Transverse colon (tissue), 4 donors: ENCODE data around the gene MSI2. TPM values are rescaled to one million over a fixed set of nuclear protein-coding genes. Genes with fewer than 3 reads are reported as not detected.

Source experiments
- DNase-seq: peaks from one replicate; pipeline ENCODE4 v3.0.0-alpha.2; 2019
- H3K27ac ChIP-seq, 4 donors: fragments of 200-600 bp; sonication (generic); 2 replicates each; pipeline ENCODE4 v1.5.1; 2016 to 2018; ENCODE audit warnings: inconsistent platforms in 4 of 4
- H3K27me3 ChIP-seq: fragments of 200-600 bp; sonication (generic); 2 replicates; pipeline ENCODE4 v1.5.1; 2017; ENCODE audit warnings: inconsistent platforms
- H3K36me3 ChIP-seq, 4 donors: fragments of 200-600 bp; sonication (generic); 2 replicates each; pipeline ENCODE4 v1.5.1; 2017 to 2019; ENCODE audit warnings: inconsistent platforms in 4 of 4
- H3K4me1 ChIP-seq, 4 donors: fragments of 200-600 bp; sonication (generic); 2 replicates each; pipeline ENCODE4 v1.5.1; 2017 to 2020; ENCODE audit warnings: inconsistent platforms in 4 of 4
- H3K4me3 ChIP-seq, 4 donors: fragments of 200-600 bp; sonication (generic); 1 replicate in 1 of 4; 2 replicates in 3 of 4; pipeline versions ENCODE4 v1.5.1 to v1.6.1; 2017 to 2019; ENCODE audit warnings: inconsistent platforms in 4 of 4
- H3K9me3 ChIP-seq, 2 donors: fragments of 200-600 bp; sonication (generic); 2 replicates each; pipeline ENCODE4 v1.5.1; 2017 to 2019; ENCODE audit warnings: inconsistent platforms in 2 of 2
- EP300 ChIP-seq: sonication (generic); formaldehyde crosslinking; IDR thresholded peaks from one replicate; pipeline ENCODE4 v1.6.1; 2017; ENCODE audit warnings: antibody characterized with exemption, low read depth
- POLR2A ChIP-seq: fragments of 450-650 bp; IDR thresholded peaks from one replicate; pipeline ENCODE4 v1.6.1; 2016; ENCODE audit warnings: antibody characterized with exemption, mild to moderate bottlenecking, moderate library complexity
- POLR2AphosphoS5 ChIP-seq, 3 donors: sonication (generic); formaldehyde crosslinking; IDR thresholded peaks; one replicate each; pipeline ENCODE4 v1.6.1; 2016; ENCODE audit warnings: antibody characterized with exemption in 3 of 3
- WGBS, 2 donors: methylation state at CpG; one replicate each; pipeline ENCODE4 v1.1.5; 2018; ENCODE audit warnings: low coverage in 1 of 2; 5-methylcytosine and 5-hydroxymethylcytosine counted together
- in situ Hi-C, 4 donors: fragments of 200-750 bp; cut with MboI; loops; one replicate each; pipeline versions ENCODE4 v1.15.0 to v1.15.1; 2017; ENCODE audit warnings: low sequenced_read_pairs in 3 of 4, low pct_ligation_motif_present in 1 of 4, low pct_unique_long_range_greater_than_20kb in 1 of 4
- intact Hi-C: fragments of 100-400 bp; cut with DNase I; formaldehyde crosslinking; loops from one replicate; pipeline ENCODE4 v1.15.1; 2023; ENCODE audit warnings: low total_unique reads
- total RNA-seq, 4 donors: library from RNA; depleted of rRNA; stranded (reverse); fragments of >200 nt; gene quantifications; one replicate each; pipeline ENCODE4 v1.1.0, GENCODE V29; 2016
- TF ChIP-seq, protein P1 (sequence below), 5 experiments: fragments of 200-600 bp in 3 of 5; fragments of 450-650 bp in 2 of 5; sonication (generic) in 3 of 5; IDR thresholded peaks; 1 replicate in 2 of 5; 2 replicates in 3 of 5; pipeline ENCODE4 v1.5.1; 2016 to 2017; ENCODE audit warnings: antibody characterized with exemption in 5 of 5, inconsistent platforms in 3 of 5, mild to moderate bottlenecking in 2 of 5, moderate library complexity in 1 of 5

MSI2 gene
- total RNA-seq, 4 donors from 2014 or later = 20.6 to 36.0 (median 29.3) TPM

DNA sequence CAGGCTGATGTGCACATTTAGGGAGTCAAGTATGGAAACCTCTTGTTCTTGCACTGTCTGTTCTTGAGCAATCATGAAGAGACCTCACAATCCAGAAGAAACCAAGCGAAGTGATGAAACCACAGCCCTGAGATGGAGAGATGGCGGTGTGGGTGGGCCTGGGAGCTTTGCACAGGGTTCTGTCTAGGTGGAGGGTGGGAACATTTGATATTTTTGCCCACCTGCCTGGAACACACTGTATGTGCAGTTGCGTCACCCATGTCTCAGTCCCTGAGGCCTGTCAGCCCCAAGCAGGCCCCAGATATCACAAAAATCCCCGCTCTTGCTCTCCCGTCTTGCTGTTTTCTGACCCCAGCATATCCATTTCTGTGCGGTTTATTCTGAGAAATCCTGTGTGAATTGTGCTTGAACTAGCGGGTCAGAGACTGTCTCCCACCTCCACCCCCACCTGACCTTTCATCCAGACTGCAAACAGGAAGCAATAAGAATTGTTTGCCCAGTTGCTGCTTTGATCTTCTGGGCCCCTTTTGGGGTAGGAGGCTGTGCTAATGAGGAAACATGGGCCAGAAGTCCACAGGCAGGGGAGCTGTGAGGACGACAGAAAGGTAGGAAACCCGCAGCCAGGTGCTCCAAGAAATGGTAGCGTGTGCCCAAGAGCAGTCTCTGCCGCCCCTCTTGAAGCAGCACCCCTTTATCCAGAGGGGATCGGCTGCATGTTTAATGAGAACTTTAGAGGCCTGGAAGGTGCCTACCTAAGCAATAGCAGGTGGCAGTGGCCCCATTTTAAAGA is 304.9 kb downstream of the MSI2 start:
- TF ChIP-seq POLR2A (no peak), EP300 (no peak), POLR2AphosphoS5 (IDR thresholded peaks at IDR 0.05) (no peak)
- TF ChIP-seq, protein P1, sequence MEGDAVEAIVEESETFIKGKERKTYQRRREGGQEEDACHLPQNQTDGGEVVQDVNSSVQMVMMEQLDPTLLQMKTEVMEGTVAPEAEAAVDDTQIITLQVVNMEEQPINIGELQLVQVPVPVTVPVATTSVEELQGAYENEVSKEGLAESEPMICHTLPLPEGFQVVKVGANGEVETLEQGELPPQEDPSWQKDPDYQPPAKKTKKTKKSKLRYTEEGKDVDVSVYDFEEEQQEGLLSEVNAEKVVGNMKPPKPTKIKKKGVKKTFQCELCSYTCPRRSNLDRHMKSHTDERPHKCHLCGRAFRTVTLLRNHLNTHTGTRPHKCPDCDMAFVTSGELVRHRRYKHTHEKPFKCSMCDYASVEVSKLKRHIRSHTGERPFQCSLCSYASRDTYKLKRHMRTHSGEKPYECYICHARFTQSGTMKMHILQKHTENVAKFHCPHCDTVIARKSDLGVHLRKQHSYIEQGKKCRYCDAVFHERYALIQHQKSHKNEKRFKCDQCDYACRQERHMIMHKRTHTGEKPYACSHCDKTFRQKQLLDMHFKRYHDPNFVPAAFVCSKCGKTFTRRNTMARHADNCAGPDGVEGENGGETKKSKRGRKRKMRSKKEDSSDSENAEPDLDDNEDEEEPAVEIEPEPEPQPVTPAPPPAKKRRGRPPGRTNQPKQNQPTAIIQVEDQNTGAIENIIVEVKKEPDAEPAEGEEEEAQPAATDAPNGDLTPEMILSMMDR (IDR thresholded peaks at IDR 0.05) = no peak
- Histone ChIP-seq H3K27me3 (no peaks in the 10 kb centered on the region), H3K4me1 (peaks cover 0 to 8% (median 2%) of the 10 kb centered on the region in 4 donors), H3K9me3 (no peaks in the 10 kb centered on the region), H3K36me3 (no peaks in the 10 kb centered on the region), H3K27ac (no peak overlapping the region), H3K4me3 (no peak overlapping the region)
- DNase-seq = no peak
- in situ Hi-C loops (no loop called here), intact Hi-C loops (no loop called here)
- 68% methylated on average over 12 of the region's 12 CpGs; no CpG with 5 or more reads in 1 of the 2 donors for WGBS, 2 donors

DNA sequence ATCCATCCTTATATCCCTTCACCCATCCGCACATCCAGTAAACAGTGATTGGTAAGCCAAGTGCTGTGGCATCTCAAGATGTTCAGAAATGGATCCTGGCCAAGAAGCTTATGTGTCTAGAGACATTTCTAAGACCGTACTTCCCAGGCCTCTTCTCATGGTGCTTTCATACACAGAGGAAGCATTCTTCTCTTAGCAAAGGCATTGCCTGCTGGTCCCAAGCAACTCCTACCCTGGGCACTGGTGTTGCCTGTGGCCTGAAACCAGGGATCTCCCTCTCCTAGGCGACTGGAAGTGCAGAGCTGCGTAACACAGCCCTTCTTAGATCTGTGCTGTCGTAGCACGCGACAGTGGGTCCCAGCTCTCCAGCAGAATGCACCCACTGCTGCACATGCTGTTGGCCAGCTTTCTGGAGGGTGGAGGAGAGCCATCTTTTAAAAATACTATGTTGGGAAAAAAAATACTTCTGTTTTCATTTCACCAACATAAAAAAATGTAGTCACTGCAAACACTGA is 305.9 kb downstream of the MSI2 start:
- in situ Hi-C loops (no loop called here), intact Hi-C loops (no loop called here)
- Histone ChIP-seq H3K36me3 (no peaks in the 10 kb centered on the region), H3K27ac (no peak overlapping the region), H3K27me3 (no peaks in the 10 kb centered on the region), H3K4me1 (peaks cover 0 to 8% (median 2%) of the 10 kb centered on the region in 4 donors), H3K9me3 (no peaks in the 10 kb centered on the region), H3K4me3 (no peak overlapping the region)
- no peak for DNase-seq
- 85 to 93% methylated on average over 5 to 7 of the region's 7 CpGs for WGBS, 2 donors
- no peak for TF ChIP-seq POLR2A
- no peak for TF ChIP-seq POLR2AphosphoS5 (IDR thresholded peaks at IDR 0.05)

DNA sequence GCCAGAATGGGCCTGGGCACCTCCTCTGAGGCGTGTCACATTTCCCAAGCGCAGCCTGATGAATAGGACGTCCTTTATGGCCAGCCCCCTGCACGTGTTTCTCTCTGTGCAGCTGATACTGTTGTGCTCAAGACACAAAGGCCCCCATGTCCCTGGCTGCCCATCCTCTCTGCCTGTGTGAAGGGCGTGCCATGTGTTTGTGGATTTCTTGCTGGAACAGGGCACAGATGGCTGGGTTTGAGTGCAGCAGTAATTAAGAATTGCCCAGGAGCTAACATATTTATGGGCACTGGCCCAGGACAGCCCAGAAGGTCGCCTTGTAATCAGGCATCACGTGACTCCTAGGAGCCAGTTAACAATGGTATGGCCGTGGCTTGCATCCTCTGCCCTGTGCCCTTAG is 307.6 kb downstream of the MSI2 start:
- no peaks in the 10 kb centered on the region for H3K36me3 ChIP-seq
- no peaks in the 10 kb centered on the region for H3K9me3 ChIP-seq
- 80 to 93% methylated on average over 2 to 8 of the region's 8 CpGs for whole genome bisulfite sequencing, 2 donors
- H3K27ac ChIP-seq = no peak overlapping the region
- no peaks in the 10 kb centered on the region for H3K27me3 ChIP-seq
- no peak overlapping the region for H3K4me3 ChIP-seq
- TF ChIP-seq POLR2A (no peak), EP300 (no peak), POLR2AphosphoS5 (IDR thresholded peaks at IDR 0.05) (no peak)
- TF ChIP-seq, protein P1 (IDR thresholded peaks at IDR 0.05) = no peak
- intact Hi-C loops = no loop called here
- DNase-seq = no peak
- in situ Hi-C loops = no loop called here
- peaks cover 0 to 3% (median 0%) of the 10 kb centered on the region in 4 donors for H3K4me1 ChIP-seq

DNA sequence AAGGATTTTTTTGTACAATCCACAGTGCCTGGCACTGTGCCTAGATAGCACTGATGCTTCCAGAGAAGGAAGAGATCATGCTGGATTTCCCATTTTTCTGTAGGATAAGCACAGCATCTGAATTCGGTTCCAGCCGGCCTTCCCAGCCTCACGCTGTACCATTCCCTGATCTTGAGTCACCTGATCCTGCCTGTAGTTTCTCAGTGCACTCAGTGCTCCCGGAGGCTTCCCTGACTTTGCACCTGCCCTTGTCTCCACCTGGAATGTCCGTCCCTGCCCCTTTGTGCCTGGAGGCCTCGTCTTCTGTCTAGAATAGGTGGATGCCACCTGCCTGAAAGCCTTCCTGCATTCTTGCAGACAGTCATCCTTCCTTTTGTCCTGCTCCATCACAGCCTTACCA is 308.9 kb downstream of the MSI2 start:
- intact Hi-C loops (no loop called here), in situ Hi-C loops (no loop called here)
- H3K9me3 ChIP-seq = no peaks in the 10 kb centered on the region
- H3K36me3 ChIP-seq = no peaks in the 10 kb centered on the region
- TF ChIP-seq POLR2AphosphoS5 (IDR thresholded peaks at IDR 0.05) (no peak), EP300 (no peak), POLR2A (no peak)
- TF ChIP-seq, protein P1 (IDR thresholded peaks at IDR 0.05) = no peak
- no peak overlapping the region for H3K27ac ChIP-seq
- peaks cover 0 to 3% (median 0%) of the 10 kb centered on the region in 4 donors for H3K4me1 ChIP-seq
- H3K27me3 ChIP-seq = no peaks in the 10 kb centered on the region
- WGBS, 2 donors = 91% methylated on average over 6 of the region's 6 CpGs; no CpG with 5 or more reads in 1 of the 2 donors
- DNase-seq = no peak
- no peak overlapping the region for H3K4me3 ChIP-seq
